PC-9 (cell line): Measurements from ENCODE around the gene ELMO1. TPM values are rescaled to one million over a fixed set of nuclear protein-coding genes. Genes with fewer than 3 reads are reported as not detected.

Source experiments
- BruUV-seq: library from RNA; stranded (reverse); fragments of 400-500 nt; replicated peaks from 2 replicates; lab custom pipeline; 2021; lab: Mats Ljungman, UMichigan
- CTCF ChIA-PET: fragments of 300-600 bp; sonication (Branson Sonifier 250); formaldehyde crosslinking; loops from one replicate; lab custom pipeline; 2022; ENCODE audit warnings: antibody characterized with exemption; lab: Charles Lee
- POLR2A ChIA-PET: fragments of 300-600 bp; sonication (Branson Sonifier 250); formaldehyde crosslinking; loops from one replicate; lab custom pipeline; 2022; ENCODE audit warnings: antibody characterized with exemption; ENCODE audit not compliant: unreplicated experiment; lab: Charles Lee
- DNase-seq, 2 experiments: peaks; one replicate each; pipeline versions ENCODE4 v3.0.0 to v3.0.0-alpha.2; 2015 to 2022; ENCODE audit warnings: mixed read lengths in 1 of 2
- H2AFZ ChIP-seq: fragments of 200-600 bp; sonication (generic); 2 replicates; pipeline ENCODE4 v1.8.1; 2017; ENCODE audit warnings: antibody characterized with exemption
- H3F3A ChIP-seq: fragments of 200-600 bp; sonication (generic); 2 replicates; pipeline ENCODE4 v1.8.1; 2017; ENCODE audit warnings: antibody characterized with exemption, mild to moderate bottlenecking, low read depth; ENCODE audit not compliant: insufficient read depth
- H3K27ac ChIP-seq: fragments of 200-600 bp; sonication (generic); 2 replicates; pipeline ENCODE4 v1.6.1; 2016; ENCODE audit warnings: mixed run types
- H3K27me3 ChIP-seq: fragments of 200-600 bp; sonication (generic); 2 replicates; pipeline ENCODE4 v1.6.1; 2016; ENCODE audit warnings: low read depth, mixed run types; ENCODE audit not compliant: insufficient read depth
- H3K36me3 ChIP-seq: fragments of 200-600 bp; sonication (generic); 2 replicates; pipeline ENCODE4 v1.6.1; 2016; ENCODE audit warnings: low read depth, mixed run types
- H3K4me1 ChIP-seq: fragments of 200-600 bp; sonication (generic); replicated peaks from 2 replicates; pipeline ENCODE4 v1.6.1; 2016; ENCODE audit warnings: mixed run types; ENCODE audit not compliant: insufficient read depth
- H3K4me2 ChIP-seq: fragments of 200-600 bp; sonication (generic); 2 replicates; pipeline ENCODE4 v1.6.1; 2017; ENCODE audit warnings: mixed run types
- H3K4me3 ChIP-seq: fragments of 200-600 bp; sonication (generic); 2 replicates; pipeline ENCODE4 v1.6.1; 2016; ENCODE audit warnings: mixed run types
- H3K79me2 ChIP-seq: fragments of 200-600 bp; sonication (generic); 2 replicates; pipeline ENCODE4 v1.6.1; 2017; ENCODE audit warnings: low read depth, mixed run types
- H3K9me2 ChIP-seq: fragments of 200-600 bp; sonication (generic); 2 replicates; pipeline ENCODE4 v1.8.1; 2017; ENCODE audit warnings: mild to moderate bottlenecking; ENCODE audit not compliant: insufficient read depth
- H3K9me3 ChIP-seq: fragments of 200-600 bp; sonication (generic); 2 replicates; pipeline ENCODE4 v1.8.1; 2016; ENCODE audit warnings: low read depth; ENCODE audit not compliant: insufficient read depth
- H4K20me1 ChIP-seq: fragments of 200-600 bp; sonication (generic); 2 replicates; pipeline ENCODE4 v1.8.1; 2017; ENCODE audit not compliant: insufficient read depth
- CTCF ChIP-seq: fragments of 200-600 bp; sonication (generic); conservative IDR thresholded peaks from 2 replicates; pipeline ENCODE4 v1.6.1; 2017; ENCODE audit warnings: mixed run types, antibody characterized with exemption, mild to moderate bottlenecking, moderate library complexity
- EZH2 ChIP-seq: fragments of 200-600 bp; sonication (generic); IDR thresholded peaks from 2 replicates; pipeline ENCODE4 v1.8.0; 2017; ENCODE audit warnings: antibody characterized with exemption, low read depth
- intact Hi-C: fragments of 100-400 bp; cut with micrococcal nuclease; formaldehyde crosslinking; loops from one replicate; pipeline ENCODE4 v1.10.0; 2022; ENCODE audit not compliant: unreplicated experiment
- total RNA-seq: library from RNA; stranded (reverse); gene quantifications from 2 replicates; pipeline ENCODE4 v1.2.3, GENCODE V29; 2021

The ELMO1 gene
- total RNA-seq, 1 experiment from 2014 or later = 4.8 TPM

- intact Hi-C loops = no loop called here
- no peaks in the 10 kb centered on the region for H3F3A ChIP-seq
- no peak overlapping the region for H3K4me2 ChIP-seq
- POLR2A ChIA-PET = no interaction called here
- H4K20me1 ChIP-seq = no peaks in the 10 kb centered on the region
- no peak for DNase-seq
- CTCF ChIA-PET = no interaction called here
- H3K9me3 ChIP-seq = no peaks in the 10 kb centered on the region
- TF ChIP-seq CTCF (no peak), EZH2 (no peak)
- no peak overlapping the region for H3K27ac ChIP-seq
- H3K27me3 ChIP-seq = peaks cover 10% of the 10 kb centered on the region; the same call in 1 of the 2 replicates
- no peaks in the 10 kb centered on the region for H3K4me1 ChIP-seq
- H3K9me2 ChIP-seq = no peaks in the 10 kb centered on the region
- no peak overlapping the region for H3K4me3 ChIP-seq
- H3K79me2 ChIP-seq = no peaks in the 10 kb centered on the region
- BruUV-seq = no TSS peak
- H3K36me3 ChIP-seq = no peaks in the 10 kb centered on the region
- H2AFZ ChIP-seq = no peak overlapping the region
Measured at GRCh38 chr7:37062560-37062859, 386.2 kb downstream of the ELMO1 start.

GRCh38 chr7:37061849-37062559, 386.7 kb downstream of the ELMO1 start:
- Histone ChIP-seq H3K9me3 (no peaks in the 10 kb centered on the region), H3K27ac (no peak overlapping the region), H3K4me1 (no peaks in the 10 kb centered on the region), H3K27me3 (peaks cover 15% of the 10 kb centered on the region; the same call in 1 of the 2 replicates), H4K20me1 (no peaks in the 10 kb centered on the region), H3K9me2 (no peaks in the 10 kb centered on the region), H3K79me2 (no peaks in the 10 kb centered on the region), H3F3A (no peaks in the 10 kb centered on the region), H3K4me3 (no peak overlapping the region), H2AFZ (no peak overlapping the region), H3K36me3 (no peaks in the 10 kb centered on the region), H3K4me2 (no peak overlapping the region)
- ChIA-PET CTCF (no interaction called here), POLR2A (no interaction called here)
- BruUV-seq = no TSS peak
- DNase-seq = no peak
- intact Hi-C loops = no loop called here
- no peak for TF ChIP-seq EZH2
- no peak for TF ChIP-seq CTCF

GRCh38 chr7:37056234-37056912, 392.3 kb downstream of the ELMO1 start:
- POLR2A ChIA-PET = no interaction called here
- no peak overlapping the region for H3K27ac ChIP-seq
- no peak overlapping the region for H3K4me3 ChIP-seq
- H3F3A ChIP-seq = no peaks in the 10 kb centered on the region
- no peaks in the 10 kb centered on the region for H3K79me2 ChIP-seq
- H3K27me3 ChIP-seq = 0 out of 2 replicates have a peak, but pooled peaks cover 7% of the 10 kb centered on the region
- intact Hi-C loops = no loop called here
- CTCF ChIA-PET = no interaction called here
- no peaks in the 10 kb centered on the region for H3K4me1 ChIP-seq
- H4K20me1 ChIP-seq = no peaks in the 10 kb centered on the region
- H3K4me2 ChIP-seq = no peak overlapping the region
- no peaks in the 10 kb centered on the region for H3K36me3 ChIP-seq
- no TSS peak for BruUV-seq
- H2AFZ ChIP-seq = no peak overlapping the region
- no peaks in the 10 kb centered on the region for H3K9me3 ChIP-seq
- no peak for DNase-seq
- no peak for TF ChIP-seq CTCF
- TF ChIP-seq EZH2 = no peak
- no peaks in the 10 kb centered on the region for H3K9me2 ChIP-seq
